H9 (cell line): ENCODE results near the gene CCDC85A. TPM values are rescaled to one million over a fixed set of nuclear protein-coding genes. Genes with fewer than 3 reads are reported as not detected.

Experiments used
- DNase-seq: peaks from one replicate; pipeline ENCODE4 v3.0.0-alpha.2; 2017
- H2AFZ ChIP-seq: one replicate; pipeline ENCODE4 v1.6.1; 2013; ENCODE audit warnings: mild to moderate bottlenecking, low read length, control low read depth, moderate library complexity
- H2AK5ac ChIP-seq: 2 replicates; pipeline ENCODE4 v1.6.1; 2013; ENCODE audit warnings: low read length, control low read depth, mixed read lengths; ENCODE audit not compliant: insufficient read length
- H2BK120ac ChIP-seq: one replicate; pipeline ENCODE4 v1.6.1; 2013; ENCODE audit warnings: low read depth, mild to moderate bottlenecking, low read length, control low read depth, inconsistent platforms; ENCODE audit not compliant: poor library complexity, severe bottlenecking
- H2BK12ac ChIP-seq: 2 replicates; pipeline ENCODE4 v1.6.1; 2013; ENCODE audit warnings: low read length, control low read depth, mixed read lengths, low read depth; ENCODE audit not compliant: insufficient read length
- H2BK15ac ChIP-seq: 2 replicates; pipeline ENCODE4 v1.6.1; 2013; ENCODE audit warnings: low read depth, low read length, control low read depth
- H2BK20ac ChIP-seq: one replicate; pipeline ENCODE4 v1.6.1; 2013; ENCODE audit warnings: low read depth, mild to moderate bottlenecking, low read length, control low read depth, inconsistent platforms; ENCODE audit not compliant: poor library complexity, severe bottlenecking
- H2BK5ac ChIP-seq: 2 replicates; pipeline ENCODE4 v1.6.1; 2013; ENCODE audit warnings: low read length, control low read depth, mixed read lengths; ENCODE audit not compliant: insufficient read length
- H3K14ac ChIP-seq: 2 replicates; pipeline ENCODE4 v1.6.1; 2013; ENCODE audit warnings: low read length, control low read depth; ENCODE audit not compliant: insufficient read depth
- H3K18ac ChIP-seq: 2 replicates; pipeline ENCODE4 v1.6.1; 2013; ENCODE audit warnings: low read depth, mild to moderate bottlenecking, mixed read lengths, low read length, control low read depth; ENCODE audit not compliant: insufficient read length
- H3K23ac ChIP-seq: 2 replicates; pipeline ENCODE4 v1.6.1; 2013; ENCODE audit warnings: low read length, control low read depth, mixed read lengths, low read depth; ENCODE audit not compliant: insufficient read length
- H3K23me2 ChIP-seq: 2 replicates; pipeline ENCODE4 v1.6.1; 2013; ENCODE audit warnings: low read depth, mild to moderate bottlenecking, mixed read lengths, low read length, control low read depth; ENCODE audit not compliant: insufficient read length, poor library complexity, severe bottlenecking
- H3K27ac ChIP-seq: 2 replicates; pipeline ENCODE4 v1.5.1; 2013; ENCODE audit warnings: low read length, control low read depth, mixed read lengths, low read depth; ENCODE audit not compliant: insufficient read length
- H3K27me3 ChIP-seq: 2 replicates; pipeline ENCODE4 v1.6.1; 2013; ENCODE audit warnings: low read length, control low read depth, inconsistent platforms; ENCODE audit not compliant: insufficient read depth
- H3K4ac ChIP-seq: 2 replicates; pipeline ENCODE4 v1.6.1; 2013; ENCODE audit warnings: low read depth, mild to moderate bottlenecking, control low read depth, inconsistent platforms, low read length, moderate library complexity
- H3K4me1 ChIP-seq: 2 replicates; pipeline ENCODE4 v1.6.1; 2013; ENCODE audit warnings: low read length, control low read depth, inconsistent platforms; ENCODE audit not compliant: insufficient read depth
- H3K4me2 ChIP-seq: 2 replicates; pipeline ENCODE4 v1.6.1; 2013; ENCODE audit warnings: low read length, control low read depth, mixed read lengths; ENCODE audit not compliant: insufficient read length, insufficient read depth
- H3K56ac ChIP-seq: 2 replicates; pipeline ENCODE4 v1.6.1; 2013; ENCODE audit warnings: low read depth, mild to moderate bottlenecking, mixed read lengths, low read length, control low read depth; ENCODE audit not compliant: insufficient read length
- H3K79me1 ChIP-seq: 2 replicates; pipeline ENCODE4 v1.6.1; 2013; ENCODE audit warnings: low read depth, mild to moderate bottlenecking, moderate library complexity, low read length, control low read depth, inconsistent platforms; ENCODE audit not compliant: insufficient read depth, poor library complexity, severe bottlenecking
- H3K79me2 ChIP-seq: 2 replicates; pipeline ENCODE4 v1.6.1; 2013; ENCODE audit warnings: low read length, control low read depth, inconsistent platforms; ENCODE audit not compliant: insufficient read depth
- H3K9ac ChIP-seq: 2 replicates; pipeline ENCODE4 v1.6.1; 2013; ENCODE audit warnings: low read length, control low read depth, mixed read lengths; ENCODE audit not compliant: insufficient read length; ENCODE audit errors: extremely low read depth
- H3K9me3 ChIP-seq: one replicate; pipeline ENCODE4 v1.6.1; 2013; ENCODE audit warnings: low read depth, low read length, inconsistent platforms; ENCODE audit not compliant: control insufficient read depth
- H3T11ph ChIP-seq: one replicate; pipeline ENCODE4 v1.6.1; 2013; ENCODE audit warnings: mild to moderate bottlenecking, low read length, control low read depth, inconsistent platforms
- H4K20me1 ChIP-seq: one replicate; pipeline ENCODE4 v1.6.1; 2013; ENCODE audit not compliant: control insufficient read depth, insufficient read length, insufficient read depth
- H4K5ac ChIP-seq: 2 replicates; pipeline ENCODE4 v1.6.1; 2013; ENCODE audit warnings: low read depth, mild to moderate bottlenecking, mixed read lengths, low read length, control low read depth; ENCODE audit not compliant: insufficient read length
- H4K8ac ChIP-seq: replicated peaks from 2 replicates; pipeline ENCODE4 v1.6.1; 2013; ENCODE audit warnings: low read length, control low read depth, mixed read lengths, low read depth; ENCODE audit not compliant: insufficient read length
- H4K91ac ChIP-seq: 2 replicates; pipeline ENCODE4 v1.6.1; 2013; ENCODE audit warnings: low read depth, mild to moderate bottlenecking, moderate library complexity, mixed read lengths, low read length, control low read depth; ENCODE audit not compliant: insufficient read length
- H3K27ac Mint-ChIP-seq, 3 experiments: 2 replicates in 2 of 3; 3 replicates in 1 of 3; pipeline ENCODE4 v1.8.0; 2020 to 2021; ENCODE audit warnings: mixed read lengths in 3 of 3, mild to moderate bottlenecking in 1 of 3, moderate library complexity in 1 of 3
- H3K27me3 Mint-ChIP-seq: 2 replicates; pipeline ENCODE4 v1.8.0; 2021; ENCODE audit warnings: low read depth, mild to moderate bottlenecking, moderate library complexity, mixed read lengths
- H3K36me3 Mint-ChIP-seq, 3 experiments: 2 replicates in 2 of 3; 3 replicates in 1 of 3; pipeline ENCODE4 v1.8.0; 2020 to 2021; ENCODE audit warnings: low read depth in 3 of 3, mixed read lengths in 3 of 3; ENCODE audit not compliant: insufficient read depth in 1 of 3
- H3K4me1 Mint-ChIP-seq, 2 experiments: 2 replicates each; pipeline ENCODE4 v1.8.0; 2020; ENCODE audit warnings: mixed read lengths in 2 of 2
- H3K4me3 Mint-ChIP-seq, 2 experiments: 2 replicates in 1 of 2; 3 replicates in 1 of 2; pipeline ENCODE4 v1.8.0; 2020 to 2021; ENCODE audit warnings: mild to moderate bottlenecking in 2 of 2, mixed read lengths in 2 of 2, moderate library complexity in 1 of 2
- H3K9me3 Mint-ChIP-seq, 2 experiments: 2 replicates in 1 of 2; 3 replicates in 1 of 2; pipeline ENCODE4 v1.8.0; 2020; ENCODE audit warnings: mild to moderate bottlenecking in 2 of 2, mixed read lengths in 2 of 2, moderate library complexity in 1 of 2
- CTCF ChIP-seq: fragments of 200-600 bp; sonication (generic); conservative IDR thresholded peaks from 3 replicates; pipeline ENCODE4 v1.8.0; 2021; ENCODE audit warnings: antibody characterized with exemption, mild to moderate bottlenecking
- WGBS: extraction: QIAGEN DNeasy Blood & Tissue Kit; methylation state at CpG from one replicate; pipeline ENCODE4 v1.1.7; 2013; ENCODE audit warnings: missing lambda C conversion rate, low lambda C conversion rate, mixed read lengths; ENCODE audit not compliant: insufficient read length; ENCODE audit errors: extremely low coverage; 5-methylcytosine and 5-hydroxymethylcytosine counted together
- total RNA-seq: library from RNA; stranded (reverse); gene quantifications from 2 replicates; pipeline ENCODE4 v1.2.1, GENCODE V29; 2021

The CCDC85A gene
- total RNA-seq, 1 experiment from 2014 or later, result 0.17 TPM

- Histone ChIP-seq H4K91ac (no peak overlapping the region), H3K79me2 (no peaks in the 10 kb centered on the region), H2AK5ac (no peak overlapping the region), H2BK12ac (no peak overlapping the region), H3K23ac (no peak overlapping the region), H3K23me2 (no peaks in the 10 kb centered on the region), H2BK5ac (no peak overlapping the region), H3K18ac (no peak overlapping the region), H4K5ac (no peak overlapping the region), H2AFZ (no peak overlapping the region), H3K4me1 (peaks cover 6% of the 10 kb centered on the region; the same call in 1 of the 2 replicates), H2BK20ac (no peak overlapping the region), H3K27ac (no peak overlapping the region), H2BK120ac (no peak overlapping the region), H3K4me2 (no peak overlapping the region), H3K79me1 (no peaks in the 10 kb centered on the region), H3K9me3 (no peaks in the 10 kb centered on the region), H2BK15ac (no peak overlapping the region), H3K9ac (no peak overlapping the region), H3K14ac (no peak overlapping the region), H3T11ph (no peak overlapping the region), H3K4ac (no peak overlapping the region), H4K20me1 (no peaks in the 10 kb centered on the region), H3K27me3 (no peaks in the 10 kb centered on the region), H4K8ac (no peak overlapping the region), H3K56ac (no peak overlapping the region)
- no peak for DNase-seq
- H3K4me1 Mint-ChIP-seq, result peaks cover 20 to 22% of the 10 kb centered on the region in 2 experiments
- no peak overlapping the region for H3K27ac Mint-ChIP-seq
- no peaks in the 10 kb centered on the region for H3K36me3 Mint-ChIP-seq
- no peak overlapping the region for H3K4me3 Mint-ChIP-seq
- WGBS, result no CpG with 5 or more reads among the region's 3 CpGs
- H3K9me3 Mint-ChIP-seq, result no peaks in the 10 kb centered on the region
- no peak for TF ChIP-seq CTCF
- no peaks in the 10 kb centered on the region for H3K27me3 Mint-ChIP-seq
Observed at GRCh38 chr2:56335101-56335500, 151.3 kb downstream of the CCDC85A start.
